GM20000 (cell line): ENCODE results near the gene PARVB.
A peak's percentile ranks its signal among the peaks of the same experiment; 100 is the strongest.

Experiments
- DNase-seq: peaks from one replicate; pipeline ENCODE4 v3.0.0; 2012; ENCODE audit warnings: low spot score
- TF ChIP-seq, protein P1 (sequence below): IDR thresholded peaks from 2 replicates; pipeline ENCODE4 v1.5.1; 2012; ENCODE audit warnings: mild to moderate bottlenecking, control low read depth; ENCODE audit errors: extremely low read depth, missing control alignments

PARVB gene

DNA sequence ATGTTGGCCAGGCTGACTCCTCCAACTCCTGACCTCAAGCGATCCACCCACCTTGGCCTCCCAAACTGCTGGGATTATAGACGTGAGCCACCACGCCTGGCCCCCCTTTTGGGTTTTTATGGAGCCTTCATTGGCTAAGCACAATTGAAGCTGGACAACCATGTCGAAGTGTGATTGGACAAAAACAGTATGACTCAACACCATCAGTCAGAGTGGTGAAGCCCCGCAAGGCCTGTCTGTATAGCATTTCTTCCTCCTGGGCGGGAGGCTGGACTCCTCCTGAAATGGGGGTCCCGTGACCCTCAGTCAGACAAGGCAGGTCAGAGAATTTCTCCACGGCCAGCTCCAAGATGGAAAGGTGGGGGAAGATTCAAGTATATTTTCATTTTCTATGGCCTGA lies 3.1 kb upstream of the PARVB start:
- no peak for DNase-seq
- TF ChIP-seq, protein P1, sequence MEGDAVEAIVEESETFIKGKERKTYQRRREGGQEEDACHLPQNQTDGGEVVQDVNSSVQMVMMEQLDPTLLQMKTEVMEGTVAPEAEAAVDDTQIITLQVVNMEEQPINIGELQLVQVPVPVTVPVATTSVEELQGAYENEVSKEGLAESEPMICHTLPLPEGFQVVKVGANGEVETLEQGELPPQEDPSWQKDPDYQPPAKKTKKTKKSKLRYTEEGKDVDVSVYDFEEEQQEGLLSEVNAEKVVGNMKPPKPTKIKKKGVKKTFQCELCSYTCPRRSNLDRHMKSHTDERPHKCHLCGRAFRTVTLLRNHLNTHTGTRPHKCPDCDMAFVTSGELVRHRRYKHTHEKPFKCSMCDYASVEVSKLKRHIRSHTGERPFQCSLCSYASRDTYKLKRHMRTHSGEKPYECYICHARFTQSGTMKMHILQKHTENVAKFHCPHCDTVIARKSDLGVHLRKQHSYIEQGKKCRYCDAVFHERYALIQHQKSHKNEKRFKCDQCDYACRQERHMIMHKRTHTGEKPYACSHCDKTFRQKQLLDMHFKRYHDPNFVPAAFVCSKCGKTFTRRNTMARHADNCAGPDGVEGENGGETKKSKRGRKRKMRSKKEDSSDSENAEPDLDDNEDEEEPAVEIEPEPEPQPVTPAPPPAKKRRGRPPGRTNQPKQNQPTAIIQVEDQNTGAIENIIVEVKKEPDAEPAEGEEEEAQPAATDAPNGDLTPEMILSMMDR = no peak

DNA sequence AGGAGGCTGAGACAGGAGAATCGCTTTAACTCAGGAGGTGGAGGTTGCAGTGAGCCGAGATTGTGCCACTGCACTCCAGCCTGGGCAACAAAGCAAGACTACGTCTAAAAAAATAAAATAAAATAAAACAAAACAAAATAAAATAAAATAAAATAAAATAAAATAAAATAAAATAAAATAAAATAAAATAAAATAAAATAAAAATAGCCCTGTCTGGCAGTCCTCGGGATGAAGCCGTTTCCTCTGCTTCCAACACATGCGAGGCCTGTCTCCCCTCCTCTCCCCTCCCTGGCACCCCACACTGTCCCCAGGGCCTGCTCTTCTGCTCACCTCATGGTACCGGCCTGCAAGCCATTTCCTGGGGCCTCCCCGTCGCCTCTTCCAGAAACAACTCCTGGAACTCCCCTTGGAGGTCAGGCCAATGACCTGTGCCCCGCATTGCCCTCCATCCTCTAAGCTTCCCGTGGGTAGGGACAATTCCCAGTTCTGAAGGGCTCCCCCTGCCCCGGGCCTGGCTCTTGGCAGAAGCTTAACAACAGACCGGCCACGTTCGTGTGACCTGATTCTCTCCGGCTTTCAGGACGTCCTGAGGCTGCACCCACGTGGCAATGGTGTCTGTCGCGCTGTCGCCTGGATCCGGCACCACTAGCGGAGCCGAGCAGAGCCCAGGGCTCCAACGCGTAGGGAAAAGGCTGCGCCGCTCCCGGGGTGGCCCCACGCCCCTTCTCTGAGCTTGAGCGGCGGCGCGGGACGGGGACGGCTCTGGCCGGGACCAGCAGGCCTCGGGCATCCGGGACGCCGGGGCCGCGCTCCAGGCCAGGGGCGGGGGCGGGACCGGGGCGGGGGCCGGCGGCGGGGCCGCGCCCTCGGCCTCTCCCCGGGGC lies 456 bp upstream of the PARVB start:
- TF ChIP-seq, protein P1 = no peak

DNA sequence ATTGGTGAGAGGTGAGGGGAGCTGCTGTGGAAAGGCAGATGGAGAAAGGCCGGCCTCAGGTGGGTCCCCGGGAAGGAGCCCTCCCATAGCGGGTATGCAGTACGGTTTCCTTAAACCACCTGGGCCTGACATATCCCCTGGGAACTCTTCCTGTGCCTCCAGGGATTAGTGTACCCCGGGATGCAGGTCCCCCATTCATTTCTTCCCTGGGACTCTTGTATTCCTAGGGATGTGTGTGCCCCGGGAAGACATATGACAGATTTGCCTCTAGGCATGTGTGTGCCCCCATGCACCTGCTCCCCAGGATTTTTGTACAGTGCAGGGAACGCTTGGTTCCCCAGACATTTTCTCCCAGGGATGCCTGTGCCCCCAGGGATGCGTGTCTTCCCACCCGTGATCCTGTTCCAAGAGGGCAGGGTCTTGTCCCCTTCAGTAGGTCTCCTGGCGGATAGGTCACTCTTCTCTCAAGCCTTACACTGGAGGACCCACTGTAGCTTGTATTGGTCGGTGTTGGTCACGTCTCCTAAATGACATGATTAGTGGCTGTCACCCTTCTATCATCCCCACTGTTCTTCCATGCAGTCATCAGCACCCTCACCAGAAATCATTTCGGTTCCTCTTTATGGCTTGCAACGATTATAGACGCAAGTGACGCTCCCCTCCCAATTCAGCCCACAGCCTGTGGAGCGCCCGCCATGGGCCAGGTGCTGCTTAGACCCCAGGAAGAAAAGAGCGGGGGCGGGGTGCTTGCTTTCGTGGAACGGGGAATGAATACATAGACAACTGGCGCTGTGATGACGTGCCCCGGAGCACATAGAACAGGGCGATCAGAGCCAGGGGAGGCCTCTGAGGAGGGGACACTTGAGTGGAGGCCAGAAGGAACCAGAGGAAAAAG lies 1.3 kb downstream of the PARVB start:
- DNase-seq = peak; percentile 93
- TF ChIP-seq, protein P1 = no peak

More for the DNA sequence above, 456 bp upstream of the PARVB start:
- DNase-seq = peak; percentile 86

DNA sequence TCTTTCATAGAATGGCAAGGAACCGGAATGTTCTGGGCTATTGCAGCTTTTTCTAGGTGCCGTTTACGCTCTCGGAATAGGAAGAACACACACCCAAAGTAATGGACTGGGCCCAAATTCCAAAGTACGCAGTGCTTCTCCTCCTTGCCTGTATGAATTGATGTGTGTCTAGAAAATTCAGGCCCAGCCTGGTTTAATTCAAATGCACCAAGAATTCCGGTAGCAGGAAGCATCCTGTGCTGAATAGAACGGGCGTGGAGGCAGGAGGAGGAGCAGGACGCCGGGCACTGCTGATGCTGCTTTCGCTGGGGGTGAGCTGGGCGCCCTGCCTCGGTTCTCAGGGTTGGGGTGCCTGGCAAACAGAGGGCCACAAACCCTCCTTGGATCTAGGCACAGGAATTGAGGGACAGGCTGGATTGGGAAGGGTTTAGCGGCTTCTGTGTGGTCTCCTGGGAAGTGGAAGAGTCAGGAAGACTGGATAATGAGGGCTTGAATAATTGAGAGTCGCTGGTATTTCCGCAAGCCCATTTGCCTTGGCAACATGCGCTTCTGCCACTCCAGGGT lies 2.0 kb downstream of the PARVB start:
- TF ChIP-seq, protein P1 = no peak
- no peak for DNase-seq

DNA sequence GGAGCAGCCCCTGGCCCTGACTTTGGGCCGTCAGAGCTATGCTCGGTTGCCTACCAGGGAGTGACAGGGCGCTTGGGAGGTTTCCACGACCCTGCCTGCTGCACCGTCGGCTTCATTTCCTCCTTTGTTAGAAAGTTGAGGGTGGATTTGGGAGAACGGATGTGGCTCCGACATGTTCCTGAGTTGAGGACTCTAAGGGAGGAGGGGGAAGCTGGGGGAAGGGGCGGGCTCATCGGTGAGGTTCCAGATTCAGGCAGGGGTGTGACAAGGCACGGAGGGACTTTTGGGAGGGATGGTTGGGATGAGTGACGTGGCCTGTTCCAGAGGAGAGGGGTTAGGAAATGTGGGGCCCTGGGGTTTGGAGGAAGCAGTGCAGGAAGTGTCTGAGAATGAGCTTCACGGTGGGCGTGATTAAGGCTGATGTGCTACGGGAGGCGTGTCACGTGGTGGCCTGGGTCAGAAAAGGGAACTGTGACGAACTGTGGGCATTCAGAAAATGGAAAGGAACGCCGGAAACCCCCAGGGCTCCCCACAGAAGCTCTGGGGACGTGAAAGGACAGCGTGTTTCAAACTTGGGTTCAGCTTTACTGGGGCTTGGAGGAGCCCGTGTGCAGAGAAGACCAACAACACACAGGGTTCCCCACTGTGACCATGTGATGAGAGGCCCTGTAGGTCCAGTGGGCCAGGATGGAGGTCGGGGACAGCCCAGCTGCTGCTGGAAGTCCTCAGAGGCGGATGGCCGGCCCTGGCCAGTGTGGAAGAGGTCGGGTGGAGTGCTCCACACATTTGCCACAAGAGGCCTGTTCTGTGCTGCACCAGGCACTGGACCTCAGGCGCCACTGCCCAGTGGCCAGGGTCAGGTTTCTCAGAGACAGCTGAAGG lies 2.8 kb downstream of the PARVB start:
- DNase-seq = peak; percentile 92

DNA sequence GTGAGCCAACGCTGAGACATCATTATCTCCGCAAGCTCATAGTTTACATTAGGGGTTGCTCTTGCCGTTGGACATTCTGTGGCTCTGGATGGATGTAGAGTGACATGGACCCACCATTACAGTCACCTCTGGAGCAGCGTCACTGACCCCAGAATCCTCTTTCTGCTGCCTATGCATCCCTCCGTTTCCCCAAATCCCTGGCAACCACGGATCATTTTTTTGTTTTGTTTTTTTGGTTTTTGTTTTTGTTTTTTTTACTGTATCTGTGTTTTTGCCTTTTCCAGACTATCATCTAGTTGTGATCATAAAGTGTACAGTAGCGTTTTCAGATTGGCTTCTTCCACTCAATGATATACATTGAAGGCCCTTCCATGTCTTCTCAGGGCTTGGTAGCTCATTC lies 4.0 kb downstream of the PARVB start:
- DNase-seq = no peak
- TF ChIP-seq, protein P1 = no peak

More for the DNA sequence above, 2.8 kb downstream of the PARVB start:
- TF ChIP-seq, protein P1 = no peak
